ENCODE data around the gene MAPK7.
A peak's percentile ranks its signal among the peaks of the same experiment; 100 is the strongest.

MAPK7 gene

DNA sequence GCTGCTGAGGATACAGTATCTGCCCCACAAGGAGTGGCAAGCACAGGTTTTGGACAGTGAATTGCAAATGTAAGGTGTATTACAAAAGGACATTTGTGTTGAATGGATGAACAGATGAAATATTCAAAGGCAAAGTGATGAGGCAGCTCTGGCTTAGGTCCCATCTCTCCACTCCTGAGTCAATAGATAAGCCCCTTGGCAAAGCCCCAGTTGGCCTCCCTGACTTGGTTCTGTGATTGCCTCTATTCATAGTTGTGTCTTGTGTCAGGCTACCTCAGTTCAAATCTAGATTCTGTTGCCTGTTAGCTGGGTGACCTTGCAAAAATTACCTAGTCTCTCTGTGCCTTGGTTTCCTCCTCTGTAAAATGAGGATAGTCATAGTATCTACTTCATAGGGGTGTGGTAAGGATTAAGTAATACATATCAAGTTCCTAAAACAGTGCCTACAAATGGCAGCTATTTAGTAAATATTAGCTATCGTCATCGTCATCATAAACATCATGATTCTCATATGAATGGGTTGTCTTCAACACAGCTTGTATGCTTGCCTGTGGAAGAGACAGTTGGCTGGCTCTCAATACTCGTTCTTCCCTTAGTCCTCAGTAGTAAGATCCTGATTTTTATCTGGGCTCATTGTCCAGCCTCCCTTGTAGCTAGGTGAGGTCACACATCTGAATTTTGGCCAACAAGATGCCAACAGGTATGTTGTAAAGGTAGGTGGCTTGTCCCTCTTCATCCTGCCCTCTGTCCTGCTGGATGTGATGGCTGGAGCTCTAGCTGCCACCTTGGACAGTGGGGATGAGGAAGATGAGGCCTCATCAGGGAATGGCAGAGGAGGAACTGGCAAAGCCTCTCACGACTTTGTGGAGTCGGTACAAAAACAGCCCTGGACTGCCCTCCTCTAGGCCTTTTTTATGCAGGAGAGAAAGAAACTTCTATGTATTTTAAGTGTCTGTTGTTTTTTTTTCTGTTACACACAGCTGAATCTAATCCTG lies 10.8 kb downstream of the MAPK7 start:
- DNase-seq (ENCODE audit: low read depth) = peak; percentile 14
- no peak overlapping the region for H3K4me3 ChIP-seq (ENCODE audit: low read depth, low read length)
- TF ChIP-seq, protein P1, sequence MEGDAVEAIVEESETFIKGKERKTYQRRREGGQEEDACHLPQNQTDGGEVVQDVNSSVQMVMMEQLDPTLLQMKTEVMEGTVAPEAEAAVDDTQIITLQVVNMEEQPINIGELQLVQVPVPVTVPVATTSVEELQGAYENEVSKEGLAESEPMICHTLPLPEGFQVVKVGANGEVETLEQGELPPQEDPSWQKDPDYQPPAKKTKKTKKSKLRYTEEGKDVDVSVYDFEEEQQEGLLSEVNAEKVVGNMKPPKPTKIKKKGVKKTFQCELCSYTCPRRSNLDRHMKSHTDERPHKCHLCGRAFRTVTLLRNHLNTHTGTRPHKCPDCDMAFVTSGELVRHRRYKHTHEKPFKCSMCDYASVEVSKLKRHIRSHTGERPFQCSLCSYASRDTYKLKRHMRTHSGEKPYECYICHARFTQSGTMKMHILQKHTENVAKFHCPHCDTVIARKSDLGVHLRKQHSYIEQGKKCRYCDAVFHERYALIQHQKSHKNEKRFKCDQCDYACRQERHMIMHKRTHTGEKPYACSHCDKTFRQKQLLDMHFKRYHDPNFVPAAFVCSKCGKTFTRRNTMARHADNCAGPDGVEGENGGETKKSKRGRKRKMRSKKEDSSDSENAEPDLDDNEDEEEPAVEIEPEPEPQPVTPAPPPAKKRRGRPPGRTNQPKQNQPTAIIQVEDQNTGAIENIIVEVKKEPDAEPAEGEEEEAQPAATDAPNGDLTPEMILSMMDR (IDR thresholded peaks at IDR 0.05; ENCODE audit: control insufficient read depth, extremely low read depth, insufficient read depth) = no peak

DNA sequence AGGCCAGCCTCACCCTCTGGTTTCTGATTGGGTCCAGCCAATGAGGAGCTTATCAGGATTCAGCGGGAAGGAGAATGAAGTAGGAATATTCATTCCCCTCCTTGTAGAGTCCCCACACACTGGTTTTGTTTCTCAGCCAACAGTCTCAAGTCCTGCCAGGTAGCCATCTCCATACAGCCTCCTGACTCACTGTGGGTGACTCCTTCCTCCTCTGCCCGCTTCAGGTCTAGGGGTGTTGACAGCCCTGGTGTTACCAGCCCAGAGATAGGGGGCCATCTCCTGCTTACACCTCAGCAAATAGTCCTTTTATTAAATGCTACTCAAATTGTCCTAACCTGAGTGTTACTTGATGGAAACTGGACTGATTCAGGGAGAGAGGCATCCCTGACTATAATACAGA lies 12.7 kb downstream of the MAPK7 start:
- TF ChIP-seq, protein P1 (IDR thresholded peaks at IDR 0.05; ENCODE audit: control insufficient read depth, extremely low read depth, insufficient read depth) = no peak
- no peak for DNase-seq (ENCODE audit: low read depth)
- no peak overlapping the region for H3K4me3 ChIP-seq (ENCODE audit: low read depth, low read length)

DNA sequence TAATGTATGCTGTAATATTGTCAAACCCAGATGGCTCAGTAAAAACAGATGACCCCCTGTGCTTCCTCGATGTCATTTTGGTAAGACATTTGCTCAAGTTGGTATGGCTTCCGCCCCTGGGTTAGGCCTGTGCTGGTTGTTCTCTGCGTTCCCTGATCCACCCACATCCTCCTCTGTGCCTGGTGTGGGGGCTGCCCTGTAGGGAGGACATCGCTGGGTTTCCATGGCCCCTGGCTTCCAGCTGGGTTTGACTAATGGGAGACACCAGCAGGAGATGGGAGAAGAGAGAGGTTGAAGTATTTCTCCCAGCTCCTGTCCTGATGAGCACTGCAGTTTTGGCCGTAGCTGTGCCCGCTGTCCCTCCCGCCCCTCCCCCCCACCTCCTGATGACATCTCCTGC lies 13.1 kb downstream of the MAPK7 start:
- no peak for DNase-seq (ENCODE audit: low read depth)
- no peak overlapping the region for H3K4me3 ChIP-seq (ENCODE audit: low read depth, low read length)
- TF ChIP-seq, protein P1 (IDR thresholded peaks at IDR 0.05; ENCODE audit: control insufficient read depth, extremely low read depth, insufficient read depth) = no peak

DNA sequence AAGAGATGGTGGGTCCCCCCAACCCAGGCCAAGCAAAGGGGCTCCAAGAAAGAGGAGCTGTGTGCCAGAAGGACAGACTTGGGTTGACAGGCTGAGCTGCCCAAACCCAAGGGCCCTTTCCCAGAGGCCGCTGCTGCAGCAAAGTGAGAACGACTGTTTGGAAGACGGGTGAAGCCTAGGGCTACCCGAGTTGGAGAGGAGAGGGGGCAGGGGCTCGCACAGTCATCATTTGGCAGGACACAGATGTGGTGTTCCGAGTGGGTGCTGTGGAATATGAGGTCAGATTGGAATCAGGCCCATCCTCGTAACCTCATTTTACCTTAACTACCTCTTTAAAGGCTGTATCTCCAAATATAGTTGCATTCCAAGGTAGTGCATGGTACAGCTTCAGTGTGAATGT lies 14.0 kb downstream of the MAPK7 start:
- no peak for DNase-seq (ENCODE audit: low read depth)
- TF ChIP-seq, protein P1 (IDR thresholded peaks at IDR 0.05; ENCODE audit: control insufficient read depth, extremely low read depth, insufficient read depth) = no peak

DNA sequence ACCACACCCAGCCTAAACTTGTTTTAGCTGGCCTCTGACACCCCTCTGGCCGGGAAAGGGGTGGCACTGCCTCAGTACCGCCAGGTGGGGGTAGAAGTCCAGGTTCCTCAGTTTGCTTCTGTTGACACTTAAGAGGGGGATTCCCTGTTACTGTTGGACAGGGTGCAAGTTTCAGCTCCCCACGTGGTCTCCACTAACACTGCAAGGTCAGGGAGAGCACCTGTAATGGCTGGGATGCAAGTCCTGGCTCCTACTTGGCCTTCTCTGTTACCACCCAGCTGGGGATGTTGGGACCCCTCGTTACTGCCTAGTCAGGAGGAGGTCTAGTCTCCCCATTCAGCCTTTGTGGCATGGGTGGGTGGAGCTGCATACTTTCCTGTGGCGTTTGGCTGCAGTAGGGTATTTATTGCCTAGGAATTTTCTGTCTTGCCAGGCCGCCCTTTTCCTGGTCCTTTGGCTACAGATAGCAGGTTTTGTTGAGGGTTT lies 19.3 kb downstream of the MAPK7 start:
- TF ChIP-seq, protein P1 (IDR thresholded peaks at IDR 0.05; ENCODE audit: control insufficient read depth, extremely low read depth, insufficient read depth) = no peak

More for the DNA sequence above, 14.0 kb downstream of the MAPK7 start:
- no peak overlapping the region for H3K4me3 ChIP-seq (ENCODE audit: low read depth, low read length)

DNA sequence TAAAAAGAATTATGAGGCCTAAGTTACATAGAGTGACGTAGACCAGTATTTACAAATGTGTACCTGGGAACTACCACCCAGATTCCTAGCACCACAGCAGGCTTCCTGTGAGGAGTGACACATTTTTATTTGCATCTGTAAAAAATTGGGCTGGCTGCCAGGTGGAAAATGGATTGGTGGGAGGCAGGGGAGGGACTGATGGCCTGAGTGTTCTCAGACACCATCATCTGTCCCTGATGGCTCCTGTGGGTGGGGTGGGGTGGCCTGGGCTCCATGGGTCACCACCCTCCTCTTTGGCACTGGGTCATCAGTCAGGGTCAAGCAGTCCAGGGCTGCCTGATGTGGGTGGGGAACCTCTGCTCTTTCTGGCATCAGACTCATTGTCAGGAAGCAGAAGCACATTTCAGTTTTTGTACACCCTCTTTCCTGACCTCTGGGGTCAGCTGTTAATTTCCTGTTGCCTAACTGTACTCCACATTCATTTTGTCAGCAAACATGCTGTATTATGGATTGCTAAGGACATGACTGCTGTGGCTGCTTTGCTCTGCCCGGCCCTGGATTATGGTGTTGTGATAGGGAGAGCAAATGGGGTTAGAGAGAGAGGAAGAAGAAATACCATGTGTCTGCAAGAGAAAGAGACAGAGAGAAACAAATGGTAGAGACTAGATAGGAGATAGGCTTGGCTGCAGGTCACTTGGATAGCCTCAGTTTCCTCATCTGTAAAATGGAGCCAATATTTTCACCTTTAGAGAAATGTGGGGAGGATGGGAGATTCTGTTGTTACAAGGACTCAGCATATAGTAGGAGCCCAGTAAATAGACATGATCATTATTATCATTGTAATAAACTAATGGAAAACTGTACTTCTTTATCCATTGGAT lies 20.2 kb downstream of the MAPK7 start:
- no peak overlapping the region for H3K4me3 ChIP-seq (ENCODE audit: low read depth, low read length)
- TF ChIP-seq, protein P1 (IDR thresholded peaks at IDR 0.05; ENCODE audit: control insufficient read depth, extremely low read depth, insufficient read depth) = no peak
- DNase-seq (ENCODE audit: low read depth) = no peak

More for the DNA sequence above, 19.3 kb downstream of the MAPK7 start:
- H3K4me3 ChIP-seq (ENCODE audit: low read depth, low read length) = no peak overlapping the region
- no peak for DNase-seq (ENCODE audit: low read depth)

All from LNCaP clone FGC (cell line).